SK-N-SH (cell line): ENCODE data around the gene GNG13. TPM values are rescaled to one million over a fixed set of nuclear protein-coding genes. Genes with fewer than 3 reads are reported as not detected.

Experiments used
- CTCF ChIA-PET: fragments of 300-600, 350-600 bp; formaldehyde crosslinking; extraction: SDS; loops from one replicate; lab custom pipeline; 2021; lab: Yijun Ruan, JAX
- POLR2A ChIA-PET: fragments of 350-600 bp; sonication (Branson Sonifier 250); formaldehyde crosslinking; extraction: SDS; loops from one replicate; lab custom pipeline; 2020; ENCODE audit warnings: antibody characterized with exemption, inconsistent platforms; lab: Yijun Ruan, JAX
- DNase-seq: peaks from one replicate; pipeline ENCODE4 v3.0.0; 2012
- H2AFZ ChIP-seq: fragments of 200-600 bp; sonication (generic); 2 replicates; pipeline ENCODE4 v1.8.1; 2016; ENCODE audit warnings: antibody characterized with exemption, mild to moderate bottlenecking, low read depth
- H3F3A ChIP-seq: fragments of 200-600 bp; sonication (generic); replicated peaks from 2 replicates; pipeline ENCODE3; 2016; ENCODE audit warnings: antibody characterized with exemption, mild to moderate bottlenecking; ENCODE audit not compliant: insufficient read depth
- H3K27ac ChIP-seq, 2 experiments: fragments of 200-500 bp in 1 of 2; fragments of 200-600 bp in 1 of 2; sonication (Bioruptor generic) in 1 of 2; sonication (generic), shearing (Covaris generic) in 1 of 2; 2 replicates each; pipeline versions ENCODE4 v1.5.1 to v1.6.1; 2014 to 2016; ENCODE audit warnings: low read depth in 2 of 2, inconsistent platforms in 1 of 2, low read length in 1 of 2, mild to moderate bottlenecking in 1 of 2, mixed read lengths in 1 of 2
- H3K27me3 ChIP-seq: fragments of 200-600 bp; sonication (generic), shearing (Covaris generic); 2 replicates; pipeline ENCODE4 v1.6.1; 2016; ENCODE audit warnings: mixed run types; ENCODE audit not compliant: insufficient read depth
- H3K36me3 ChIP-seq, 2 experiments: fragments of 200-500 bp in 1 of 2; fragments of 200-600 bp in 1 of 2; sonication (Bioruptor generic) in 1 of 2; sonication (generic) in 1 of 2; replicated peaks in 1 of 2; 2 replicates each; pipeline versions ENCODE3 to v1.5.1; 2014 to 2016; ENCODE audit warnings: low read length in 1 of 2, mild to moderate bottlenecking in 1 of 2; ENCODE audit not compliant: insufficient read depth in 2 of 2, control insufficient read depth in 1 of 2
- H3K4me1 ChIP-seq, 2 experiments: fragments of 200-500 bp in 1 of 2; fragments of 200-600 bp in 1 of 2; sonication (Bioruptor generic) in 1 of 2; sonication (generic), shearing (Covaris generic) in 1 of 2; 2 replicates each; pipeline versions ENCODE4 v1.5.1 to v1.6.1; 2014 to 2016; ENCODE audit warnings: low read depth in 1 of 2, low read length in 1 of 2, mixed run types in 1 of 2; ENCODE audit not compliant: insufficient read depth in 2 of 2, control insufficient read depth in 1 of 2
- H3K4me2 ChIP-seq: fragments of 200-600 bp; sonication (generic), shearing (Covaris generic); 2 replicates; pipeline ENCODE4 v1.6.1; 2017; ENCODE audit warnings: mixed run types
- H3K4me3 ChIP-seq, 2 experiments: fragments of 200-500 bp in 1 of 2; fragments of 200-600 bp in 1 of 2; sonication (Bioruptor generic) in 1 of 2; sonication (generic), shearing (Covaris generic) in 1 of 2; 2 replicates each; pipeline versions ENCODE4 v1.5.1 to v1.8.1; 2014 to 2016; ENCODE audit warnings: low read depth in 2 of 2, inconsistent platforms in 1 of 2, low read length in 1 of 2, mild to moderate bottlenecking in 1 of 2, mixed read lengths in 1 of 2, moderate library complexity in 1 of 2
- H3K79me2 ChIP-seq: fragments of 200-600 bp; sonication (generic); 2 replicates; pipeline ENCODE4 v1.8.1; 2017; ENCODE audit warnings: mild to moderate bottlenecking; ENCODE audit not compliant: insufficient read depth
- H3K9ac ChIP-seq: fragments of 200-600 bp; sonication (generic); 2 replicates; pipeline ENCODE4 v1.6.1; 2017; ENCODE audit warnings: mixed run types
- H3K9me2 ChIP-seq: fragments of 200-600 bp; sonication (generic); 2 replicates; pipeline ENCODE4 v1.6.1; 2017; ENCODE audit warnings: mixed run types
- H3K9me3 ChIP-seq: fragments of 200-600 bp; sonication (generic); 2 replicates; pipeline ENCODE4 v1.6.1; 2017; ENCODE audit warnings: mixed run types, mild to moderate bottlenecking, moderate library complexity
- H4K20me1 ChIP-seq: fragments of 200-600 bp; sonication (generic); 2 replicates; pipeline ENCODE4 v1.6.1; 2017; ENCODE audit warnings: mild to moderate bottlenecking, mixed run types; ENCODE audit not compliant: insufficient read depth
- CTCF ChIP-seq: fragments of 200-600 bp; sonication (generic); IDR thresholded peaks from 2 replicates; pipeline ENCODE4 v1.6.1; 2017; ENCODE audit warnings: antibody characterized with exemption, mild to moderate bottlenecking, moderate library complexity
- ELF1 ChIP-seq: IDR thresholded peaks from 2 replicates; pipeline ENCODE4 v1.4.0; 2012
- EZH2phosphoT487 ChIP-seq: fragments of 200-600 bp; sonication (generic); IDR thresholded peaks from 2 replicates; pipeline ENCODE4 v1.6.1; 2017; ENCODE audit warnings: low read depth, mixed run types, mild to moderate bottlenecking, antibody characterized with exemption, moderate library complexity, borderline replicate concordance
- FOXJ3 ChIP-seq: sonication (generic); formaldehyde crosslinking; IDR thresholded peaks from 2 replicates; pipeline ENCODE4 v1.5.1; 2020; ENCODE audit warnings: mild to moderate bottlenecking, missing genetic modification reagents
- GABPA ChIP-seq: IDR thresholded peaks from 2 replicates; pipeline ENCODE4 v1.4.0; 2012; ENCODE audit warnings: low read depth, mild to moderate bottlenecking
- GATA2 ChIP-seq: sonication (generic); formaldehyde crosslinking; IDR thresholded peaks from 2 replicates; pipeline ENCODE4 v1.5.0; 2020; ENCODE audit warnings: mild to moderate bottlenecking, missing genetic modification reagents
- IRF3 ChIP-seq: fragments of 150-350 bp; IDR thresholded peaks from 2 replicates; pipeline ENCODE4 v1.6.1; 2016; ENCODE audit warnings: mild to moderate bottlenecking, low read depth, low read length
- MEF2A ChIP-seq: IDR thresholded peaks from 2 replicates; pipeline ENCODE4 v1.4.0; 2012; ENCODE audit warnings: low read depth, borderline replicate concordance
- MXI1 ChIP-seq: IDR thresholded peaks from 2 replicates; pipeline ENCODE4 v1.6.1; 2012; ENCODE audit warnings: mild to moderate bottlenecking, low read depth, low read length, improper control_type of control experiment
- NRF1 ChIP-seq: IDR thresholded peaks from 2 replicates; pipeline ENCODE4 v1.6.1; 2012; ENCODE audit warnings: low read depth, mild to moderate bottlenecking, low read length
- POLR2AphosphoS5 ChIP-seq: IDR thresholded peaks from 2 replicates; pipeline ENCODE4 v1.6.1; 2012; ENCODE audit warnings: low read depth, low read length
- RCOR1 ChIP-seq: fragments of 150-350 bp; IDR thresholded peaks from 2 replicates; pipeline ENCODE4 v1.6.1; 2017; ENCODE audit warnings: antibody characterized with exemption, low read length
- REST ChIP-seq: IDR thresholded peaks from 2 replicates; pipeline ENCODE4 v1.6.1; 2012; ENCODE audit warnings: mild to moderate bottlenecking, low read depth, low read length, moderate library complexity
- RXRA ChIP-seq: IDR thresholded peaks from 2 replicates; pipeline ENCODE4 v1.4.0; 2012; ENCODE audit warnings: low read depth, mild to moderate bottlenecking, borderline replicate concordance
- SIN3A ChIP-seq: IDR thresholded peaks from 2 replicates; pipeline ENCODE4 v1.6.1; 2012; ENCODE audit warnings: low read depth, mild to moderate bottlenecking, low read length, moderate library complexity, borderline replicate concordance
- TCF12 ChIP-seq: IDR thresholded peaks from 2 replicates; pipeline ENCODE4 v1.4.0; 2012
- TEAD4 ChIP-seq: IDR thresholded peaks from 2 replicates; pipeline ENCODE4 v1.4.0; 2012; ENCODE audit warnings: mild to moderate bottlenecking, borderline replicate concordance; ENCODE audit not compliant: insufficient read depth
- WGBS: methylation state at CpG from one replicate; pipeline ENCODE4 v1.1.6; 2017; ENCODE audit warnings: low lambda C conversion rate; 5-methylcytosine and 5-hydroxymethylcytosine counted together
- polyA plus RNA-seq, 3 experiments: library from polyadenylated mRNA; depleted of rRNA; stranded (reverse); fragments of >200 nt; gene quantifications; 2 replicates each; pipeline ENCODE4 v1.2.3, GENCODE V29; 2012
- TF ChIP-seq, protein P1 (sequence below): IDR thresholded peaks from 2 replicates; pipeline ENCODE4; 2012
- TF ChIP-seq, protein P2 (sequence below): IDR thresholded peaks from 2 replicates; pipeline ENCODE4 v1.4.0; 2012; ENCODE audit warnings: low read depth, borderline replicate concordance

GNG13 gene
- polyA plus RNA-seq, 1 of the 3 experiments (the other 2 are of a cell fraction), result not detected

DNA sequence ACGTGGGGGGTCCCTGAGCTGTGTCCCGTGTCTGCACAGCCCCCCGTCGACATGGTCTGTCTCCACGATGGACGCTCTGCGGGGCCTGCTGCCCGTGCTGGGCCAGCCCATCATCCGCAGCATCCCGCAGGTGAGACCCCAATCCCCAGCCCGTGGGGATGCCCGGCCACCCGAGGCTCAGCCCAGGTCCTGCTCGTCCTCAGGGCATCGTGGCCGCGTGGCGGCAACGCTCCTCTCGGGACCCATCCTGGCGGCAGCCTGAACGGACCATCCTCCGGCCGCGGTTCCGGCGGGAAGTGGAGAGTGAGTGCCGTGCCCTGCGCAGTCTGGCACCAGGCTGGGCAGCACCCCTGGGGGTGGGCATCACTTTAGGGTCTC, 35.1 kb downstream of the GNG13 start:
- H4K20me1 ChIP-seq, result no peaks in the 10 kb centered on the region
- POLR2A ChIA-PET, result no interaction called here
- no peak overlapping the region for H3K4me3 ChIP-seq
- no CpG with 5 or more reads among the region's 29 CpGs for WGBS
- TF ChIP-seq REST (no peak), CTCF (no peak), MEF2A (no peak), RCOR1 (no peak), POLR2AphosphoS5 (no peak), TCF12 (no peak), GATA2 (CRISPR knock-in tag) (no peak), TEAD4 (no peak), RXRA (no peak), NRF1 (no peak), ELF1 (no peak), SIN3A (no peak), IRF3 (no peak), FOXJ3 (CRISPR knock-in tag) (no peak), EZH2phosphoT487 (no peak), GABPA (no peak), MXI1 (no peak)
- TF ChIP-seq, protein P1, sequence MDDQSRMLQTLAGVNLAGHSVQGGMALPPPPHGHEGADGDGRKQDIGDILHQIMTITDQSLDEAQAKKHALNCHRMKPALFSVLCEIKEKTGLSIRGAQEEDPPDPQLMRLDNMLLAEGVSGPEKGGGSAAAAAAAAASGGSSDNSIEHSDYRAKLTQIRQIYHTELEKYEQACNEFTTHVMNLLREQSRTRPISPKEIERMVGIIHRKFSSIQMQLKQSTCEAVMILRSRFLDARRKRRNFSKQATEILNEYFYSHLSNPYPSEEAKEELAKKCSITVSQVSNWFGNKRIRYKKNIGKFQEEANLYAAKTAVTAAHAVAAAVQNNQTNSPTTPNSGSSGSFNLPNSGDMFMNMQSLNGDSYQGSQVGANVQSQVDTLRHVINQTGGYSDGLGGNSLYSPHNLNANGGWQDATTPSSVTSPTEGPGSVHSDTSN, result no peak
- TF ChIP-seq, protein P2, sequence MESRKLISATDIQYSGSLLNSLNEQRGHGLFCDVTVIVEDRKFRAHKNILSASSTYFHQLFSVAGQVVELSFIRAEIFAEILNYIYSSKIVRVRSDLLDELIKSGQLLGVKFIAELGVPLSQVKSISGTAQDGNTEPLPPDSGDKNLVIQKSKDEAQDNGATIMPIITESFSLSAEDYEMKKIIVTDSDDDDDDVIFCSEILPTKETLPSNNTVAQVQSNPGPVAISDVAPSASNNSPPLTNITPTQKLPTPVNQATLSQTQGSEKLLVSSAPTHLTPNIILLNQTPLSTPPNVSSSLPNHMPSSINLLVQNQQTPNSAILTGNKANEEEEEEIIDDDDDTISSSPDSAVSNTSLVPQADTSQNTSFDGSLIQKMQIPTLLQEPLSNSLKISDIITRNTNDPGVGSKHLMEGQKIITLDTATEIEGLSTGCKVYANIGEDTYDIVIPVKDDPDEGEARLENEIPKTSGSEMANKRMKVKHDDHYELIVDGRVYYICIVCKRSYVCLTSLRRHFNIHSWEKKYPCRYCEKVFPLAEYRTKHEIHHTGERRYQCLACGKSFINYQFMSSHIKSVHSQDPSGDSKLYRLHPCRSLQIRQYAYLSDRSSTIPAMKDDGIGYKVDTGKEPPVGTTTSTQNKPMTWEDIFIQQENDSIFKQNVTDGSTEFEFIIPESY, result no peak
- TF ChIP-seq, all 33 proteins: peak for 0
- DNase-seq, result no peak
- H3K4me1 ChIP-seq, result no peaks in the 10 kb centered on the region
- CTCF ChIA-PET, result no interaction called here
- H2AFZ ChIP-seq, result no peak overlapping the region
- H3K9me2 ChIP-seq, result no peaks in the 10 kb centered on the region
- H3F3A ChIP-seq, result no peaks in the 10 kb centered on the region
- no peaks in the 10 kb centered on the region for H3K36me3 ChIP-seq
- no peak overlapping the region for H3K27ac ChIP-seq
- no peak overlapping the region for H3K4me2 ChIP-seq
- H3K79me2 ChIP-seq, result no peaks in the 10 kb centered on the region
- no peaks in the 10 kb centered on the region for H3K9me3 ChIP-seq
- no peaks in the 10 kb centered on the region for H3K27me3 ChIP-seq
- no peak overlapping the region for H3K9ac ChIP-seq
